HG03520 (cell line): ENCODE results near the gene IGDCC3.
"Not testable (repeated sequence)": the region's sequence is repeated elsewhere in the genome, so short reads cannot be mapped to it uniquely, and the experiment has no call there.

ENCODE experiments used
- ATAC-seq: cut with Tn5 transposase; IDR thresholded peaks from one replicate; pipeline ENCODE4 v1.9.1; 2021; ENCODE audit warnings: mild to moderate bottlenecking, moderate library complexity; ENCODE audit not compliant: unreplicated experiment

Gene IGDCC3

DNA sequence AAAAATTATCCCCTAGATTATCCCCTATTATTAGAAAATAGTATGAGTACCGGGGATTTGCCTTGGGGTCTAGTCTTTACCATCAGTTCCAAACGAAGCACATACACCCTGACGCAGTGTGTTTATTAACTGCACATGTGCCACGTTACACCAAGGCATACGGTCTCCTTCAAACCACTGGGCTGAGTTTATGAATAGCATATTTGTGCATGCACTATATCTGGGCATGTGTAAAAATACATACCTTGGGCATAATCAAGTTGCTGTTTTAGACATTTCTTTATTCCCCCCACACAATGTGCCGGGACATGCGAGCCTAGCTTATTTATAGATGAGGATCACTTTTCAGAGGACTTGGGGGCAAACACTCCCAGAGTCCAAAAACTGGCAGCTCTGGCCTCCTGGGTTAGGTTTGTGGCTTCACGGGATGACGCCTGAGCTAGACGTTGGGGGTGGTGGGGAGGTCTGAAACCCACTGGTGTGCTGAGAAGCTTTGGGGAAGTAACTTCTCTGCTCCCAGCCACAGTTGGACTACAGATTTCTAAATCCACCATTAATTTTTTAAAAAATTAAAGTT, 28.7 kb upstream of the IGDCC3 start:
- ATAC-seq, result no peak

DNA sequence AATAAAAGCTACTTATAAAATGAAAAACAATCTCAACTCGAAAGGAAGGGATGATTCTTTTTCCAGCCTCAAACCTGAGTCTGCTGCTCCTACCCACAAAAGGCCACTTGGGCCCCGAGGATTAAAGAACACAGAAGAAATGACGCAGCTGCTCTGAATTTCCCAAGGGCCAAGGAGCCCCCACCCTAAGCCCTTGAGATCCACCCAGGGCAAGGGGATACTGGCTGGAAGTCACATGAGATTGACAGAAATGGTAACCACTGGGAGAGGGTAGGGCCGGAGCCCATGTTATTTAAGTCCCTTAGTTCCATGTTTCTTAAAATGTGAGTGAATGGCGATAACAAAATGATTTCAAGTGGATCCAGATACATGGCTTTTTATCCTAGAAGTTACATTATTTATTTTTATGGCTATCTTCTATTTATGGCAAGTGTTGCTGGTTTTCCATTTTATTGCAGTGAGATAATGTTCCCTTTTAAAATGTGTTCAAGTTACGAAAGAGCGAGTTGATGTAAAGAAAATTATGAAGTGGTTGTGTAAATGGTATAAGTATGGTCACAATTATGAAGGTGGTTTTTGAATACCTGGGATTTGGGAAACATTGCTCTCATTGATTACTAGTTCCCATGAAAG, 28.1 kb upstream of the IGDCC3 start:
- ATAC-seq, result no peak

DNA sequence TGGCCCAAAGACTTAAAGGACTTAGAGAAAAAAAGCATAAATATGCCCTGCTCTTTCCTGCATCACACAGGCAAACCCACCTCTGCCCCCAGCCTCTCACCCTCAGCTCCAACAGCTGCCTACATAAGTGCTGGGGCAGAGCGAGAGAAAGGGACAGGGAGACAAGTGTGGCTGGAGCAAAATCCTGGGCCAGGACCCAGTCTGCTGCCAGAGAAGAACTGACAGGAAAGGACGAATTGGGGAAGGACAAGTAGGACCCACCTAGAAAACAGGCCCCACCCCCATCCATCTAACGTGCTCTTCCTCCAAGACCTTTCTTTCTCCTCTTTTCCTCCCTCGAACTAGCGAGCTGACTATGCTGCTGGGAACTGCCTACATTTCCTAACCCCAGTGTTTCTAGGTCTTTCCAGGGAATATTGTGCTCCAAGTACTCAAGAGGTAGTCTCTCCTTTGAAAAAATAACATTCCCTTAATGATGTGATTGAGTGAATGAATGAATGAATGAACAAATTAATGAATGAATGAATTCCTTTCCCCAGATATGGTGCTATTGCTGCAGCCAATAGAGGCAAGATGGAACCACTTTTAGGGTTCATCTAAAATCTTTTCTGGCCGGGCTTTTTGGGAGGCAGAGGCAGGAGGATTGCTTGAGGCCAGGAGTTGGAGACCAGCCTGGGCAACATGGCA, 26.5 kb upstream of the IGDCC3 start:
- no peak for ATAC-seq

DNA sequence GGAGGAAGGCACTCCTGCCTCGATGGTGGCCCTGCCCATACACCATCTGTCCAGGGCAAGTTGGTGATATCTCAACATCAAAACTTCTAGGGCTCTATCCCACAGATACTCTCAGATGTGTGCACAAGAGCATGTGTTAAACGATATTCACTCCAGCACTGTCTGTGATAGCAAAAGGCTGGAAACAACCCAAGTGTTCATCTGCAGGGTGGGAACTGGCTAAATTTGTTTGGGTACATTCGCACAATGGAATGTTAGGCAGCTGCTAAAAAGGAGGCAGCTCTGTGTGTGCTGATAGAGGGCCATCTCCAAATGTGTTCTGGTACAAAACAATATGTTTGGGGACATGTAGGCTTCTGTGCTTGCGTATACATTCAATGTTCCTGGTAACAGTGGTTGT, 25.2 kb upstream of the IGDCC3 start:
- ATAC-seq, result no peak

DNA sequence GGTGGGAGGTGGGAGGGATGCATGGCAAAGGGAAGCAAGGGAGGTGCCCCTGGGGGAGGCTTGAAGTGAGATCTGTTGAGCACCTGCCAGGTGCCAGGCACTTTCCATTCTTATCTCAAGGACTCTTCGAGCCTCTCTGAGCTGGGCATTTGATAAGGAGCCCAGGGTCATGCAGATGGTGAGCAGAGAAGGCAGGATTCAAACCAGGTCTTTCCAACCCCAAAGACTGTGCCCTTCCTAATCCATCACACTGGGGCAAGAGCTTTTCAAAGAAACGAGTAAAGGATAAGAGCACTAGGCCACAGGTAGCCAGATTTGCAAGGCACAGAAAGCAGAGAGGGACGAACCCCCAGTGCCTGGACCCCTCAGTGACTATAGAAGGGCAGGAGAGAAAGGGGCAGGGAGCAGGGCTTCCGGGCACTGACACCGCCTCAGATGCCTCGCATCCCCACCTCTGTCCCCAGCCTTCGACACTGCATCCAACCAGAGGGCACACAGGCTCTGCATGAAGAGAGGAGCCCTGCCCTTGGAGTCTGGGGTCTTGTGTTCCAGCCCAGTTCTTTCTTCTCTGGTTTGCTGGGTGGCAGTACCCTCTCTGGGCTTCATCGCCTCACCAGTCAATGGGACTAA, 23.9 kb upstream of the IGDCC3 start:
- ATAC-seq, result no peak

DNA sequence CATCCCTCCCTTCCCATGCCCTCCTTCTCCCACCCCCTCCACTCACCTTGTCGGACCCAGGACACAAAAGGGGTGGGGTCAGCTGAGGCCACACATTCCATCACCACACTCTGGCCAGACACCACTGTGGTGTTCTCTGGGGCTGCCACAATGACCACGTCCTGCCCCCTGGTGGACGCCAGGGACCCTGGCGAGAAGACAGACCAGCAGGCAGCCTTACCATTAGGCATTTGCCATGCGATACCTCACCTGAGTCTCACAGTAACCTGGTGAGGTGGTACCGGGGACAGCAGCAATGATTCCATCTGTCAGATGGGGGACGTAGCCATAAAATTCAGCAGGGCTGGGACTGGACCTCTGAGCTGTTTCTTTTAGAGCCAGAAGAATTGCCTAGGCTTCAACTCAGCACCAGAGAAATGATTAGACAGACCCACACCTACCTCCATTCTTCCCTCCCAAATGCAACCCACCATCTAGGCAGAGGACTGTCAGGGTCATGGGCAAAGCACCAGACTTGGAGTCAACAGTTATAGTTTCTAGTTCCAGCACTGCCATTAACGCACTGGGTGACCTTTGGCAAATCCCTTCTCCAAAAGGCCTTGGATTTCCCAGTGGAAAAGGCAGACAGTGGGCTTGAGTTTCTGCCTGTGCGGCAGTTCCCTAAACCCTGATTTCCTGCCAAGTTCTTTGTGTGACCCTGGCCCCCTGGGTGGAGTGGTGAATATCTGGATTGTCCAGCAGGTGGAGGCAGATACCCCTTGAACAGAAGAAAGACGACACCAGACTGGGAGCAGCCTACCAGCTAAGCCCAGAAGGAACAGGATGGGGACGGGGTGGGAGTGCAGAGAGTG, 23.2 kb upstream of the IGDCC3 start:
- no peak for ATAC-seq

DNA sequence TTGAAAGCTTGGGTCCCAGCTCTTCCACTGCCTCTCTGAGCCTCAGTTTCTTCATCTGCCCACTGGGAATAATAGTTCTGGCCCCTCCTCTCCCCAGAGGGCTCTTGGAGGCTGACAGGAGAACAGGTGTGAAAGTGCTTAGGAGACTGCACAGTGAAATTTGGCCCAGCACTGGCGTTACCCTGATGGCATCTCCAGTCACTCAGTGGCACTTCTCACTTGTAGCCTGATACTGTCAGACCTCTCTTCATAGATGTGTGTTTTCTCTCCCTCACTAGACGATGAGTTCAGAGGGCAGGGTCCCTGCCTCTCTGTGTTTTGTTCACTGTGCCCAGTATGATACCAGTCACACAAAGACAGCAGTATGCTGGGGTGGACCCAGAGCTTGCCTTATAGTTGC, 22.2 kb upstream of the IGDCC3 start:
- no peak for ATAC-seq

DNA sequence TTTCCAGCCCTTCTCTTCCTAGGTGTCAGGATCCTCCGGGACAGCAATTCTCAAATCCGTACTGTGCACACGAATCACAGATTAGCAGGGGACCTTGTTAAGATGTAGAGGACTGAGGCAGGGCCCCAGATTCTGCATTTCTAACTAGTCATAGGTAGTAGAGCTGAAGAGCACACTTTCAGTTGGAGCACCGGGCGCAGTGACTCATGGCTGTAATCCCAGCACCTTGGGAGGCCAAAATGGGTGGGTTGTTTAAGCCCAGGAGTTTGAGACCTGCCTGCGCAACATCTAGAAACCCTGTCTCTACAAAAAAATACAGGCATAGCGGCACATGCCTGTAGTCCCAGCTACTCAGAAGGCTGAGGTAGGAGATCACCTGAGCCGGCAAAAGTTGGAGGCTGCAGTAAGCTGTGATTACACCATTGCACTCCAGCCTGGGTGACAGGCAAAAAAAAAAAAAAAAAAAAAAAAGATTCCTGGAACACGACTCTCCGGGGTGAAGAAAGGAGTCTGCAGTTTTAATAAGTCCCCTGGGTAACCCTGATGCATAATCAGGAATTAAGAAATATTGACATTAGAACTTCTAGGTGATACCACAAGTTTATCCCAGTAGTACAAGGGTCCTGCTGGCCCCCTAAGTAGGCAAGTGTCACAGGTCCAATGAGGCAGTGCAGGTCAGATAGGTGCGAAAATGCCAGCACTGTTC, 21.4 kb upstream of the IGDCC3 start:
- ATAC-seq, result no peak

DNA sequence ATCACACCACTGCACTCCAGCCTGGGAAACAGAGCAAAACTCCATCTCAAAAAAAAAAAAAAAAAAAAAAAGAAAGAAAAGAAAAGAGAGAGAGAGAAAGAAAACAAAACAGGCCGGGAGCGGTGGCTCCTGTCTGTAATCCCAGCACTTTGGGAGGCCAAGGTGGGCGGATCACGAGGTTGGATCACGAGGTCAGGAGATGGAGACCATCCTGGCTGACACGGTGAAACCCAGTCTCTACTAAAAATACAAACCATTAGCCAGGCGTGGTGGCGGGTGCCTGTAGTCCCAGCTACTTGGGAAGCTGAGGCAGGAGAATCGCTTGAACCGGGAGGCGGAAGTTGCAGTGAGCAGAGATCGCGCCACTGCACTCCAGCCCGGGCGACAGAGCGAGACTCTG, 20.7 kb upstream of the IGDCC3 start:
- not testable (repeated sequence) for ATAC-seq

DNA sequence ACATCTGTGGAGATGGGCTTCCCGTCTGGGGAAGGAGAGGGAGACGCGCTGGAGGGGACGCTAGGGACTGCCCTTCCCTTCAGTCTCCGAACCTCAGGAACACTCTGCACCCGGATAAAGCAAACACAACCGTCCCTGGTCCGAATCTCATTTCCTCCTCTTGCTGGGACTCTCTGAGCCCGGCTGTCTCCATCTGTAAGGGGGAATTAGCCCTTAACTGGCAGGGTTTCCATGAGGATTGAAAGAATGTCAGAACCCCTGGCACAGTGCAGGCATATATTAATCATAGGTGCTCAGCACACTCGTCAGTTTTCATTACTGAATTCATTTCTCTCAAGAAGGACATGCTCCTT, 19.1 kb upstream of the IGDCC3 start:
- no peak for ATAC-seq

DNA sequence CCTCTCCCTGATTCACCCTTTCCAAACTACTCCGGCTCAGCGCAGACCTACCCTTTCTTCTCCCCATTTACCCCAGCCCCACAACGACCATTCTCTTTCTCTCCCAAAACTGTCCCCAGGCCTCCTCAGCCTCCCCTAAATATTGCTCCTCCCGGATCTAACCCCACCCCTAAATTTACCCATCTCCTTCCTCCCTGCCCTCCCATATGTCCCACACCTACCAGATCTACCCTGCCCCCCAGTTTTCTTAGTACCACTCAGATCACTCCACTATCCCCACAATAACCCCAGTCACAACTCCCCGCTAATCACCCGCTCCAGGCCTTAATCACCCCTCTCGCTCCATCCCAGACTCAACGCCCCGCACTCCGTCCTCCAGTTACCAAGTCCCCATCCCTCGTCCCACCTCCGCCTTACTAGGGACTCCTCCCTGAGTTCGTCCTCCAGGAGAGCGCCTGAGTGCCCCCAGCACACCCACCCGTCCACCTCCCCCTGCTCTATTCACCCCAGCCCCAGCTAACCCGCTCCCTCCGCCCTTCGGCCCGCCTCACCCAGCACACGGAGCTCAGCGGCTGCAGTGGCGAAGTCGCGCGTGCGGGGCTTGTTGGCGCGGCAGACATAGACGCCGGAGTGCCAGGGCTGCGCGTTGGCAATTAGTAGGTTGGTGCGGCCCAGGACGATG, 18.6 kb upstream of the IGDCC3 start:
- ATAC-seq, result no peak

DNA sequence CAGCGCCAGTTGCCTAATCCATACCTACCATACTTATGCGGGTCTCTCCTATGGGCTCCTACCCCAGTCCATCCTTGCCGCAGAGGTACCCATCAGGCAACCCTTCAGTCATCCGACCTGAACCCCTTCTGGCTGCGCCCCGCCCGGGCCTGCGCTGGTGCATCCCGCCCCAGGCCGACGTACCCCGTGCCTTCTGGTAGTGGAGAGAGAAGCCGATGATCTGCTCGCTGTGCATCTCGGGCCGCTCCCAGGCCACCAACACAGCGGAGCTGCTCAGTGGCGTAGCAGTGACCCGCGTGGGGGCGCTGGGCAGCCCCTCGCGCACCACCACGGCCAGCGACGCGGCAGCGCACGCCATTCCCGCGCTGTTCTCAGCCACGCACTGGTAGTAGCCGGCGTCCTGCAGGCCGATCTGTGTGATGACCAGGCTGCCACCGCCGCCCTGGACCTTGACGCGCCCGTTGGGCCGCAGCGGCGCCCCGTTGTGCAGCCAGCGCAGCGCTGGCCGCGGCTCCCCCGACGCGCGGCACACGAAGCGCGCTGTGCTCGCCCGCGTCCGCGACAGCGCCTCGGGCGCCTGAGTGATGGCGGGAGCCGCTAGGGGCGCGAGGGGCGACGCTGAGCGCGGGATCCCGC, 17.9 kb upstream of the IGDCC3 start:
- no peak for ATAC-seq

DNA sequence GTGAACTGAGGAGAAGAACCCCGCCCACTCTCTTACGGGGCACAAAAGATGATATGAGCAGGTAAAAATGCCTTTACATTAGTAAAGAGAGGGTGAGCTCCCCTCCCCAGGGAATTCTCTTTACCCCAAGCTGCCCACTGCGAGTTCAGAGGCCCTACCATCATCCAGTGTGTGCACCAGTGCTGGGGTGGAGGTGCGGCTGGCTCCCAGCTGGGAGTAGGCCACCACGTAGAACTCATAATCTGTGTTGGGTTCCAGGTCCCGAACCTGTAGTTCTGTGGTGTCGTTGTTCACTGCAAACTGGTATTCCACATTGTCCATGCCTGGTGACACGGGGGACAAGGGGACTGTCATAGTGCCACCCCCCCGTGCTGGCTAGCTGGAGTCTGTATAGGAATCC, 17.1 kb upstream of the IGDCC3 start:
- no peak for ATAC-seq

DNA sequence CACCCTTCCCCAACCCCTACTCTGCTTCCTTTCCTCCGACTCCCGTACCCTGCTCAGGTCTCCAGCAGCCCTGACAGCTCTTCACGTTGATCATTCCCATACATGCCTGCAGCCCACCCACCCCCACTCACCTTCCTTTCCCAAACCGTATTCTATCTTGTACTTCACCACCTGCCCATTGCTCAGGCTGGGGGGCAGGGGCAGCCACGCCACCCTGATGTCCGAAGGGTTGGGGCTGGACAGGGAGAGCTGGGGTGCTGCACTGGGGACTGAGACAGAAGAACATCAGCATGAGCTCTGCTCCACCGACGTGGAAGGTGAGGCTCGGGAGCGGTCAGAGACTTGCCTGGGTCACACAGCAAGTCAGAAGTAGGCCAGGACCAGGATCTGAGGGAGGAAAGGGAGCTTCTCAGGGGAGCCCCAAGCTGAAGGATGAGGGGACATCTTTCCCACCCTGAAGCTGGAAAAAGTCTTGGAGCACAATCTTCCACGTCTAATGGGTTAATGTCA, 16.5 kb upstream of the IGDCC3 start:
- no peak for ATAC-seq

DNA sequence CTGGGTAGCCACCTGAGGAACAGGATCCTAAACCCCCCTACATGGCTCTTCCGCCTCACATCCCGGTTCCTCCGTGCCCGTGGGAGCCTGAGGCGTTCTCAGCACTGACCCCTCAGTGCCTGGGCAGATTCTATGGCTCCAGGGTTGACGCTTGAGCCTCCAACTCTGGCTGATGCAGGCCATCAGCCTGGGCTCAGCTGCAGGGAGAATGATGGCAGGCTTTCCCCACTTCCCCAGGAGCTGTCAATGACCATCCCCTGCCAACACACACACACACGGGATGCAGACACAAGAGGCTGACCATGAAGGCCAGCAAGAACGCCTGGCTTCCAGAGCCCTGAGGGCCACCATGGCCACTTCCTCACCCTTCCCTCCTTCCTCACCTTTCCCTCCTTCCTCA, 15.8 kb upstream of the IGDCC3 start:
- ATAC-seq, result no peak

DNA sequence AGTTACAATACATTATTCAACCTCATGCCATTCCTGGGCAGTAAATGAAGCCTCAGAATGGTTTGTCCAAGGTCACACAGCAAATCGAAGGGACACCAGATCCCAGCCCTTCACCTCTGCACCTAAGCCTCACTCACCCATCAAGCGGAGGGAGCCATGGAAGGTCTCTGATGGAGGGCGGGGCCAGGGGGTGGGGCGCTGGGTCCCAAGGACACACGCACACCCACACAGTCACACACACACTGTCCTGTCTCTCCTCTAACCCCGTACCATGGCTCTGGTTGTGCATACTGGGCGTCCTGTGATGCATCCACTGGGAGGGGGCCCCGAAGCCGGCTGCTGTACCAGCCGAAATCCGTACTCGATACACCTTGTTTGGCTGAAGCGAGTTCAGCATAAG, 15.3 kb upstream of the IGDCC3 start:
- ATAC-seq, result no peak

DNA sequence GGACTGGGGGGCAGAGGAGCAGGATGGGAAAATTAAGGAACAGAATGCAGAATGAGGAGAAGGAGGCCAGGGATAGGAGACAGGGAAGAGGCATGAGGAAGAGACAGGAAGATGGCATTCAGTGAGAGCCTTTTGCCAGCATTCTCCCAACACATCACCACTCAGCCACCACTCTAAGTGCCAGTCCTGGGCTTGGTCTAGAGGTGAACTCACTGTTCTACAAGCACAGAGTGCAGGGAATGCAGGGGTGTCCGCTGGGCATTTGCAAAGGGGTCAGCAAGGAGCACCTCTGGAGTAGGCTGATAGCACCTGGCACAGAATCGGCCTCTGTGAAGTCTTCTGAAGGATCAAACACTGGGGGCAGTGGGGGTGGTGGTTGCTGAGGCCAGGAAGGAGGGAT, 14.6 kb upstream of the IGDCC3 start:
- ATAC-seq, result no peak

DNA sequence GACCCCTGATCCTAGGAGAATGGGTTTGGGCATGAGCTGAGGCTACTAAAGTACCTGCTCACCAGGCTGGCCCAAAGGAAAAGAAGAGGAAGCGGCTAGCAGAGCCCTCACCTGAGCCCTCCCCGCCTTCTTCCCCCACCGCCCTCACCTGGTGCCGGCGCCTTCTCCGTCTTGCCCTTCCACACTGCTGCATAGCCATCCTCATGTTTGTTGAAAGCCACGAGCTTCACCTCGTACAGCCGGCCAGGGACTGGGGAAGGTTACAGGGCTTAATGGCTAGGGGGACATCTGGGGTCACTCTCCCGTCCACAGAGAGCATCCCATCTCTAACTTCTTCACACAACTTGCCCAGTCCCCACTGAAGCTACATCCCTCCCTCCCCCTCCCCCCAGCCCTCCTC, 13.9 kb upstream of the IGDCC3 start:
- ATAC-seq, result no peak

DNA sequence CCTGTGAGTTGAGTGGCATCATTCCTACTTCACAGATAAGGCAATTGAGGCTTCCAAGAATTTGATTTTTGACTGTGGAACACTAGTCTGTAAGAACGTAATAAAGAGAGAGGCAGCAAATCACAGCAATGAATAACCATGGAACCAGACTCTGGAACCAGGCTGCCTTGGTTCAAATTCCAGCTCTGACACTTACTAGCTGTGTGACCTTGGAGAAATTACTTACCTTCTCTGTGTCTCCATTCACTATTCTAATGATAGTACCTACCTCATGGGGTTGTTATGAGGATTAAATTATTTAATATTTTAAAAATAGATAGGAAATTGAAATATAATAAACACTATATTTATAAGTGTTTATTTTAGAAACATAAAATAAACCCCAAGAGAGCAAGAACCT, 12.6 kb upstream of the IGDCC3 start:
- no peak for ATAC-seq

DNA sequence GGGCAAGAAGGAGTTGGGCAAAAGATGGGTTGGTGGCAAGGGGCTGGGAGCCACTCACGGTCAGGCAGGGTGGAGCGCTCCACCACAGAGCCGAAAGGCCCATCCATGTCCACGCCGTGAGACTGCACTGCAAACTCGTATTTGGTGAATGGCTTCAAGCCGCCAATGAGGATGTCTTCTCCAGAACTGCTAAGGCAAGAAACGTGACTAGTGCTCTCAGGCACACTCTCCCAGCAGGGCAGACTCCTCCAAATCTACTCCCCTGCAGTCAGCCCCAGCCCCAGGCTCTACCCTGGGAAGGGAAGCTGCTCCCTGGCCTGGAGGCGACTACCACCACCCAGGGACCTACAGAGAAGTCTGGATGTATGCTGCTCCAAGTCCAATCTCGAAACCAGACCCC, 11.4 kb upstream of the IGDCC3 start:
- no peak for ATAC-seq
